Measurements from ENCODE around the gene COL9A1.

GRCh38 chr6:70257768-70258273 lies 45.1 kb downstream of the COL9A1 start:
- TF ChIP-seq CTCF (IDR thresholded peaks at IDR 0.05), result no peak
- TF ChIP-seq EZH2 (IDR thresholded peaks at IDR 0.05), result no peak
